ENCODE results near the gene AMH. TPM values are rescaled to one million over a fixed set of nuclear protein-coding genes. Genes with fewer than 3 reads are reported as not detected.

The AMH gene
- total RNA-seq, 2 donors from 2014 or later: 2.8 to 3.5 TPM

DNA sequence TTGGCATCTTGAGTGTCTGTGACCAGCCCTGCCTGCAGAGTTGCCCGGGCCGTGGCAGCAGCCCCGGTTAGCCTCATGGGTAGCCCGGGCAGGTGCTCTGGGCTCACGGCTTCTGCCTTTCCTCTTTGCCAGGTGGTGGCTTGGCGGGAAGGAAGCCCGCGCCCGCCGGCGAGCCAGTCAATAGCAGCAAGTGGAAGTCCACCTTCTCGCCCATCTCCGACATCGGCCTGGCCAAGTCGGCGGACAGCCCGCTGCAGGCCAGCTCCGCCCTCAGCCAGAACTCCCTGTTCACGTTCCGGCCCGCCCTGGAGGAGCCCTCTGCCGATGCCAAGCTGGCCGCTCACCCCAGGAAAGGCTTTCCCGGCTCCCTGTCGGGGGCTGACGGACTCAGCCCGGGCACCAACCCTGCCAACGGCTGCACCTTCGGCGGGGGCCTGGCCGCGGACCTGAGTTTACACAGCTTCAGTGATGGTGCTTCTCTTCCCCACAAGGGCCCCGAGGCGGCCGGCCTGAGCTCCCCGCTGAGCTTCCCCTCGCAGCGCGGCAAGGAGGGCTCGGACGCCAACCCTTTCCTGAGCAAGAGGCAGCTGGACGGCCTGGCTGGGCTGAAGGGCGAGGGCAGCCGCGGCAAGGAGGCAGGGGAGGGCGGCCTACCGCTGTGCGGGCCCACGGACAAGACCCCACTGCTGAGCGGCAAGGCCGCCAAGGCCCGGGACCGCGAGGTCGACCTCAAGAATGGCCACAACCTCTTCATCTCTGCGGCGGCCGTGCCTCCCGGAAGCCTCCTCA lies 22.9 kb upstream of the AMH start:
- H3K4me1 Mint-ChIP-seq (ENCODE audit: low read depth in 2 of 2): peaks cover 6 to 12% of the 10 kb centered on the region in 2 donors
- no peaks in the 10 kb centered on the region for H3K27me3 Mint-ChIP-seq
- H3K4me3 Mint-ChIP-seq: no peak overlapping the region
- H3K27ac Mint-ChIP-seq: no peak overlapping the region
- ATAC-seq (no peak), DNase-seq (ENCODE audit: low spot score) (no peak)
- no peaks in the 10 kb centered on the region for H3K9me3 Mint-ChIP-seq
- peaks cover 4% of the 10 kb centered on the region for H3K36me3 Mint-ChIP-seq

GRCh38 chr19:2226840-2227360 lies 22.2 kb upstream of the AMH start:
- peaks cover 4% of the 10 kb centered on the region for H3K36me3 Mint-ChIP-seq
- H3K4me1 Mint-ChIP-seq (ENCODE audit: low read depth in 2 of 2): peaks cover 6 to 12% of the 10 kb centered on the region in 2 donors
- ATAC-seq (no peak), DNase-seq (ENCODE audit: low spot score) (no peak)
- H3K4me3 Mint-ChIP-seq: no peak overlapping the region
- no peaks in the 10 kb centered on the region for H3K9me3 Mint-ChIP-seq
- H3K27ac Mint-ChIP-seq: no peak overlapping the region
- H3K27me3 Mint-ChIP-seq: no peaks in the 10 kb centered on the region

GRCh38 chr19:2227415-2228156 lies 21.5 kb upstream of the AMH start:
- Mint-ChIP-seq H3K27ac (no peak overlapping the region), H3K36me3 (peaks cover 4% of the 10 kb centered on the region), H3K4me1 (ENCODE audit: low read depth in 2 of 2) (peaks cover 6 to 13% of the 10 kb centered on the region in 2 donors), H3K4me3 (no peak overlapping the region), H3K9me3 (no peaks in the 10 kb centered on the region), H3K27me3 (no peaks in the 10 kb centered on the region)
- no peak for DNase-seq (ENCODE audit: low spot score)
- no peak for ATAC-seq

DNA sequence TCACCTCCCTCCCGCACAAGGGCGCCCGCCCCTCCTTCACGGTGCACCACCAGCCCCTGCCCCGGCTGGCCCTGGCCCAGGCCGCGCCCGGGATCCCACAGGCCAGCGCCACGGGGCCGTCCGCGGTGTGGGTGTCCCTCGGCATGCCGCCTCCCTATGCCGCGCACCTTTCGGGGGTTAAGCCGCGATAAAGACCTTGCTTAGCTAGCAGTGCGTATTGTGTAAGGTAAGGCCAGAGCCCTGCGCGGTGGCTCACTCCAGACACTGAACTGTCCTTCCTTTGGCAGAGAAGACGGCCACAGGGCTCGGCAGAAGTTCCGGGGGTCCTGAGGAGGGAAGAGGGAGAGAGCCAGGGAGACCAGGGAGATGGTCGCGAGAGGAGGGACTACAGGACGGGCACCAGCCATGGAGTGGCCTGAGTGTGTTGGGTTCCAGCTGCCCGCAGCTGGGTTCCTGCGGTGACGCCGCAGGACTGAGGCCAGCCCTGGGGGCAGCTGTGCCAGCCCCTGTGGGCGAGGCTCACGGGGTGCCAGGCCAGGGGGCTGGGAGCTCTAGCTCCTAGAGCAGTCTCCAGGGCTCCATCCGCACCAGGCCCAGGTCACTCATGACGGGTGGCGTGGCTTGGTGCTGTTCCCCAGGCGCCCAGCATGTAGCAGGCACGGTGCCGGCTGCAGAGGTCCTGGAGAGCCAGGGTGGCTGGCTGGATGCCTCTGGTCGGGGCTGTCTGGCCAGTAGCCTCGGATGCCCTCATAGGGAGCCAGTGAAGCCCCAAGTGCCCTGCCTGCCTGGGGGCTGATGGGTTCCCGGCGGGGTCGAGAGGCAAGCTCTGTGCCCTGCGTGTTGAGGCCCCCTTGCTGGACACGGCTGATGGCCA lies 20.7 kb upstream of the AMH start:
- Mint-ChIP-seq H3K27ac (no peak overlapping the region), H3K9me3 (no peaks in the 10 kb centered on the region), H3K4me1 (ENCODE audit: low read depth in 2 of 2) (peaks cover 6 to 15% of the 10 kb centered on the region in 2 donors), H3K36me3 (peaks cover 4% of the 10 kb centered on the region), H3K4me3 (no peak overlapping the region), H3K27me3 (no peaks in the 10 kb centered on the region)
- ATAC-seq (no peak), DNase-seq (ENCODE audit: low spot score) (no peak)

DNA sequence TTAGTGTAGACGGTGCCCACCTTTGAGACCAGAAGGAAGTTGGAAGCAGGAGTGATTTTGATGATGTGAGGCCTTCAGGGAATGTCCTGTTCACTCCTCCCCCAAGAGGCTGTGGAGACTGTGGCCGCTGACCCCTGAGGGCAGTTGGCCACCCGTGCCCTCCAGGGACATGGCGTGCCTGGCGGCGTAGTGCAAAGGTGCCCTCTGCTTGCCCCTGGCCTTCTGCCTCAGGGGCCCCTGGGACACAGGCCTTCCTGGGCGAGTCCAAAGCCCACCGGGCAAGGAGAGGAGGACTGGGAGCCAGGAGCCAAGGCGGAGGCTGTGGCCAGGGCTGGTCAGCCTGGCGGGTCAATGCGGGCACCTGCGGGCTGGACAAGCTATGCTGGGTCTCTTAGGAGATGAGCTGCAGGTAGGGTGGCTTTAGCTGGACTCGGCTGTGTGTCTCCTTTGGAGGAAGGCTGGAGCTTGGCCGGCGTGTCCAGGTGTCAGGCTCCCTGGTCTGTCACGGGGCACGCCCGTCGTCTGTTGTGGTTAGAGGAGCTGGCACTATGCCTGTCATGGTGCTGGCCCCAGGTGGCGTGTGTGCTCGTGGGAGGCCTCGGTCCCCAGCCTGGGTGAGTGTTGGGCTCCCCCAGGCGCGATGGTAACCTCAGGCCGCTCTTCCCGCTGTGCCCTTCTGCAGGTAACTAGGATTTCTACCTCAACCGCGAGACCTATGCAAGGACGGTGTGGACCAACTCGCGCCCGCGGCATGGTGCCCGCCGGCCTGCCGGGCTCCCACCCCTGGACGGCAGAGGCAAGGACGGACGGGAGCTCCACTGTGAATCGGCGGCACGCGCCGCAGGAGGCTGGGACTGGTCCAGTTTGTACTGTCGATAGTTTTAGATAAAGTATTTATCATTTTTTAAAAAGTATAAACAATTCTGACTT lies 19.8 kb upstream of the AMH start:
- H3K4me1 Mint-ChIP-seq (ENCODE audit: low read depth in 2 of 2): peaks cover 6 to 15% of the 10 kb centered on the region in 2 donors
- ATAC-seq: no peak
- H3K27ac Mint-ChIP-seq: no peak overlapping the region
- H3K4me3 Mint-ChIP-seq: no peak overlapping the region
- H3K27me3 Mint-ChIP-seq: no peaks in the 10 kb centered on the region
- no peak for DNase-seq (ENCODE audit: low spot score)
- H3K9me3 Mint-ChIP-seq: no peaks in the 10 kb centered on the region
- peaks cover 4% of the 10 kb centered on the region for H3K36me3 Mint-ChIP-seq

DNA sequence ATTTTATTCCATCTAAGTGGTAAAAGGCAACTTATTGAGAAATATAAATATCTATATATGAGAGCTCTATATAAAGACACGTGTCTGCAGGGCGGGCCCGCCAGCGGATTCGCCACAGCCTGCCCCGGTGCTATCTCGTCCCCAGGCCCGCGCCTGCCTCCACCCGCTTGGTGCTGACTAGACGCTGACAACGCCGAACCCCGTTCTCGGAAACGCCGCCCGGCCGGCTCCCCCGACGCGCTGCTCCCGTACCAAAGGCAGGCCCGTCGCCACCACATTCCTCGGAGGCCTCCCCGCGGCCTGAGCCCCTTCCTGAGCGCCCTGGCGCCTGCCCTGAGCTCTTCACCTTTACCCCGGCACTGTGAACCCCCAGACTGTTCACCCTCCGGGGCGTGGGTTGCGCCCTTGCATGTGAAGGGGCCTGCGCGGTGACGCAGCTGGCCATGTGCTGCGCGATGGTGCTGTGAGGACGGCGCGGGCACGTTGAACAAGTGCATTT lies 19.0 kb upstream of the AMH start:
- Mint-ChIP-seq H3K36me3 (no peaks in the 10 kb centered on the region), H3K27ac (no peak overlapping the region), H3K9me3 (no peaks in the 10 kb centered on the region), H3K4me3 (no peak overlapping the region), H3K4me1 (ENCODE audit: low read depth in 2 of 2) (peaks cover 13 to 18% of the 10 kb centered on the region in 2 donors), H3K27me3 (no peaks in the 10 kb centered on the region)
- ATAC-seq: no peak
- no peak for DNase-seq (ENCODE audit: low spot score)

DNA sequence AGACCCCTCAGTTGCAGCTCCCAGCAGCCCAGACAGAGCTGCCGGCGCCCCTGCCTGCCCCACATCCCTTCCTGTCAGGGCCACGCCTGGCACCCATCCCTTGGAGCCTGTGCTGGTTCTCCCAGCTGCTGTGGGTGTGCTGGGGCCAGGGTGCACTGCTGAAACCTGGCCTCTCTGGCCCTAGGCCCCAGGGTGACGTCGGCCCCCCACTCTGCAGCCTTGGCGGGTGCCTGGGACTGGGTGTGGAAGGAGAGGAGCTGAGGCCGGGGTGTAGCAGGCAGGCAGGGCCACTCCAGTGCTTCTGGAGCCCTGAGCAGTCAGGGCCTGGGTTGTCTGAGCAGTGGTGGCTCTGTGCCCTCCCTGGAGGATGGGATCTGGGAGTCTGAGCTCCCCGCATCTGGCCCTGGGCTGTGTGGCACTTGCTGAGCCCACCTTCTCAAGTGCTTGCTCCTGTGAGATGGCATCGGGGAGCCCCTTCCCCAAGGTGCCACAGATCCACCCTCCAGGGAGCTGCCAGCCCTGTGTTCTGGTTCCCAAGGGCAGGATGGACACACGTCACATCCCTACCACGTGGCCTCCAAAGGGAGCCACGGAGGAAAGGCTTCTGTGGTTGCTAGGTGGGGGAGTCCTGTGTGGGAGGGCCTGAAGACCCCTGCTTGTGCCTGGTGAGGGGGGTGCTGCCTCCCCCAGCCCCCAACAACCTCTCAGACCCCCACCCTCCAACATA lies 18.2 kb upstream of the AMH start:
- Mint-ChIP-seq H3K36me3 (no peaks in the 10 kb centered on the region), H3K27ac (no peak overlapping the region), H3K9me3 (no peaks in the 10 kb centered on the region), H3K27me3 (no peaks in the 10 kb centered on the region), H3K4me3 (no peak overlapping the region), H3K4me1 (ENCODE audit: low read depth in 2 of 2) (peaks cover 17 to 20% of the 10 kb centered on the region in 2 donors)
- ATAC-seq: no peak
- no peak for DNase-seq (ENCODE audit: low spot score)

DNA sequence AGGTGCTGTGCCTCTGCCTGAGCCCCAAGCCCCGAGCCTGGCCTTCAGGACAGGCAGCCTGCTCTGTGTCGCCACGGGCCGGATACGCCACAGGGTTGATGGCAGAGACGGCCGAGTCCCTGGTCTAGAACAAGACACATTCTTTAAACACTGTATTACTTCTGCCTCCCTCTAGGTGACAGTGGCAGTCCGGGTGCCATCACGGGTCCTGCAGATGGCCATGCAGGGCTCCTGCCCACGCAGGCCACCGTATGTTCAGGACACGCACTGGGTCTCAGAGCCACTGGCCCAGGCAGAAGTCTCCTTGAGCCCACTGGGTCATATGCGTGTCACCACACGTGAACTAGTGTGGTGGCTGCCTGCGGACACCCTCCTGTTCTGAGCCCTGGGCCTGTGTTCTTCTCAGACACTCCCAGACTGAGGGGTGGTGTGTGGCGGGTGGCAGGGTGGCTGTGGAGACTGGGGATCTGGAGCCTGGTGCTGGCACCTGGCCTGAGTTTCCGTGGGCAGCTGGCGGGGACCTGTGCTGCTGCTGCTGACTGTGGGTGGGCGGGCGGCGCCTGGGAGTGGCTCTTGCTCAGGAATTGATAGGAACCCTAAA lies 17.4 kb upstream of the AMH start:
- H3K36me3 Mint-ChIP-seq: no peaks in the 10 kb centered on the region
- H3K27ac Mint-ChIP-seq: no peak overlapping the region
- peaks cover 24 to 27% of the 10 kb centered on the region in 2 donors for H3K4me1 Mint-ChIP-seq (ENCODE audit: low read depth in 2 of 2)
- no peak for DNase-seq (ENCODE audit: low spot score)
- no peaks in the 10 kb centered on the region for H3K9me3 Mint-ChIP-seq
- ATAC-seq: no peak
- no peak overlapping the region for H3K4me3 Mint-ChIP-seq
- no peaks in the 10 kb centered on the region for H3K27me3 Mint-ChIP-seq

DNA sequence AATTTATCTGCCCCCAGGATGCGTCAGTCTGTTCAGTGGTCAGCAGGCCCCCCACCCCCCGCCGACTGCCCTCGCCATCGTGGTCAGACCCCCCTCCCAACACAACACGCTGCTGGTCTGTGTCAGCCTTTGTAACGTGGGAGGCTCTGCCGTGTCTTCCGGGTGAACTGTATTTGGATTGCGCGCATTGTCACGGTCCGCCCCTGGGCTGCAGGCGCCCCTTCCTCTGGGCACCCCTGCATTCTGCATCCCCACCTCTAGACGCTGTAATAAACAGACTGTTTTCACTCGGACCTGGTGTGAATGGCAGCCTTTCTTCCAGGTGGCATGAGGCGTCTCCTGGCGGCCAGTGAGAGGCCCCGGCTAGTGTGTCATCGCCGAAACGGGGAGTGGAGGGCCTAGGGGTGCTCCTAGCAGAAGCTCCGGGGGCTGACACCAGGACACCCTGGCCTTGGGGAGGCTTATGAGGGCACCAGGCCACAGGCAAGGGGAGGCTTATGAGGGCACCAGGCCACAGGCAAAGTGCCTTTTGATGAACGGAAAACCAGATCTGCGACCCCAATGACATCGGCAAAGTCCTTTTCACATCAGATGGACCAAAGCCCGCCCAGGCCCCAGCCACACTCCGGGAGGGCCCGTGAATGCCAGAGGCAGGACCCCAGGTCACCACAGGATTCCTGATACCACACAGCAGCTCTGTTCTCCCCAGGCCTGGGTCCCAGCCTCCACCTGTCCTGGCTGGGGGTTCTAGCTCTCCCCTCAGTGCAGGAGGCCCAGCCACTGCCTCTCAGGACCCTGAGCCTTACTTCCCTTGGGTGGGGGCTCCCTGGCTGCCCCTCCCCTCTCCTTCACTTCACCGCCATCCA lies 16.6 kb upstream of the AMH start:
- Mint-ChIP-seq H3K4me3 (no peak overlapping the region), H3K36me3 (no peaks in the 10 kb centered on the region), H3K4me1 (ENCODE audit: low read depth in 2 of 2) (peaks cover 27 to 28% of the 10 kb centered on the region in 2 donors), H3K27ac (peak overlapping the region in 1 of 2 donors; percentile 70), H3K27me3 (no peaks in the 10 kb centered on the region), H3K9me3 (no peaks in the 10 kb centered on the region)
- ATAC-seq (no peak), DNase-seq (ENCODE audit: low spot score) (no peak)

DNA sequence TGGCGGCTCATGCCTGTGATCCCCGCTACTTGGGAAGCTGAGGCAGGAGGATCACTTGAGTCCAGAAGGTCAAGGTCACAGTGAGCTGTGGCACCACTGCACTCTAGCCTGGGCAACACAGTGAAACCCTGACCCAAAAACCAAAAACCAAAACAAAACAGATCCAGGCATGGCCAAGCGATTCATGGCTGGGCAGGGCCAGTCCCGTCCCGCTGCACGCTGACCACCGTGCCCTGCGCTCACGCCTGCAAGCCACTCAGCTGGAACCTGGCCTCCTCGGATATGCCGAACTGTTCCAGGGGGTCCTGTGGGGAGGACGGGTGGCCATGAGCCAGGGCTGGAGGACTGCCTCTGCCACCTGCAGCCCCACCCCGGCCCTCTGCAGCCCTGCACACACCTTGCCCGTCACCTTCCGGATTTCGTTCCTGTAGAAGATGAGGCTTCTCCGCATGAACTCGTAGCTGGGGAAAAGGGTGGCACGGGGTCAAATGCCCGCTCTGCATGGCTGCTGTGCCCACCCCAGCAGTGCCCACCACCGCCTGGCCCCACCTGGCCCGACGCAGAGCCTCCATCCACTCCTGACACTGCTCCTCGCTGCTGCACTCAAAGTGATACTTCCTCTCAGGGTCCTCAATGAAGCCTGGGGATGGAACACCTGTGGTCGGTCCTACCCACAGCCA lies 15.4 kb upstream of the AMH start:
- H3K9me3 Mint-ChIP-seq: no peaks in the 10 kb centered on the region
- peak overlapping the region; percentile 70 to 88 for H3K27ac Mint-ChIP-seq
- H3K36me3 Mint-ChIP-seq: peaks cover 8% of the 10 kb centered on the region
- ATAC-seq (no peak), DNase-seq (ENCODE audit: low spot score) (no peak)
- H3K4me1 Mint-ChIP-seq (ENCODE audit: low read depth in 2 of 2): peaks cover 39 to 41% of the 10 kb centered on the region in 2 donors
- H3K4me3 Mint-ChIP-seq: peak overlapping the region; percentile 89
- no peaks in the 10 kb centered on the region for H3K27me3 Mint-ChIP-seq

GRCh38 chr19:2234996-2235380 lies 14.1 kb upstream of the AMH start:
- peak overlapping the region; percentile 70 to 88 for H3K27ac Mint-ChIP-seq
- H3K36me3 Mint-ChIP-seq: peaks cover 14% of the 10 kb centered on the region
- H3K4me3 Mint-ChIP-seq: peak overlapping the region; percentile 89
- no peaks in the 10 kb centered on the region for H3K27me3 Mint-ChIP-seq
- ATAC-seq (no peak), DNase-seq (ENCODE audit: low spot score) (no peak)
- H3K4me1 Mint-ChIP-seq (ENCODE audit: low read depth in 2 of 2): peaks cover 50 to 52% of the 10 kb centered on the region in 2 donors
- no peaks in the 10 kb centered on the region for H3K9me3 Mint-ChIP-seq

All from natural killer cell treated with Interleukin-12 subunit alpha and Interleukin-12 subunit beta and Interleukin-15 and Interleukin-18, amount 100 ng/mL, for 72 hours (primary cell).